Glomerular visceral epithelial cell (primary cell): ENCODE results near the gene IGFALS.

Experiments used
- DNase-seq: peaks from one replicate; pipeline ENCODE4 v3.0.0-alpha.2; 2016; ENCODE audit errors: extremely low spot score

IGFALS gene

GRCh38 chr16:1790261-1790610 lies 3.3 kb downstream of the IGFALS start:
- DNase-seq: no peak

- DNase-seq: no peak
Measured at GRCh38 chr16:1789643-1790045, 3.9 kb downstream of the IGFALS start.

GRCh38 chr16:1788708-1789100 lies 4.8 kb downstream of the IGFALS start:
- DNase-seq: no peak

- DNase-seq: no peak
Measured at GRCh38 chr16:1788095-1788707, 5.3 kb downstream of the IGFALS start.

GRCh38 chr16:1787322-1788094 lies 6.0 kb downstream of the IGFALS start:
- no peak for DNase-seq

- DNase-seq: no peak
Measured at GRCh38 chr16:1787056-1787321, 6.5 kb downstream of the IGFALS start.

GRCh38 chr16:1786242-1787055 lies 7.1 kb downstream of the IGFALS start:
- no peak for DNase-seq

GRCh38 chr16:1785846-1786170 lies 7.7 kb downstream of the IGFALS start:
- DNase-seq: no peak

- no peak for DNase-seq
Measured at GRCh38 chr16:1784977-1785845, 8.3 kb downstream of the IGFALS start.

GRCh38 chr16:1782408-1783264 lies 10.9 kb downstream of the IGFALS start, which contains the start of the genes NUBP2 and SPSB3:
Gene NUBP2 (plus strand): TSS chr16:1782960. CDS start chr16:1783021, 61 bp downstream.
Gene SPSB3 (minus strand): TSS chr16:1782571. CDS start chr16:1781483, 1,088 bp downstream.
- peak; percentile 100 for DNase-seq

GRCh38 chr16:1781758-1782407 lies 11.6 kb downstream of the IGFALS start:
- peak; percentile 43 for DNase-seq

GRCh38 chr16:1781254-1781653 lies 12.3 kb downstream of the IGFALS start:
- no peak for DNase-seq

- no peak for DNase-seq
Measured at GRCh38 chr16:1780677-1781072, 12.8 kb downstream of the IGFALS start.

- DNase-seq: no peak
Measured at GRCh38 chr16:1779741-1780676, 13.5 kb downstream of the IGFALS start.

- no peak for DNase-seq
Measured at GRCh38 chr16:1779234-1779701, 14.2 kb downstream of the IGFALS start.

- no peak for DNase-seq
Measured at GRCh38 chr16:1778200-1779179, 15.0 kb downstream of the IGFALS start.

- DNase-seq: no peak
Measured at GRCh38 chr16:1777375-1778199, 15.9 kb downstream of the IGFALS start.
